ENCODE data around the gene COL28A1. TPM values are rescaled to one million over a fixed set of nuclear protein-coding genes. Genes with fewer than 3 reads are reported as not detected.

The COL28A1 gene
- total RNA-seq, 1 experiment from 2014 or later: 7.3 TPM

GRCh38 chr7:7427363-7427762 lies 108.3 kb downstream of the COL28A1 start:
- no peaks in the 10 kb centered on the region for H3K4me1 Mint-ChIP-seq (ENCODE audit: low read depth, unreplicated experiment)
- no peak overlapping the region for H3K4me3 Mint-ChIP-seq (ENCODE audit: unreplicated experiment)
- Histone ChIP-seq H3K4me1 (no peaks in the 10 kb centered on the region), H3K4me3 (ENCODE audit: low read depth, low read length) (no peak overlapping the region), H3K27me3 (replicated peaks; ENCODE audit: control insufficient read depth, insufficient read depth, low read length) (no peaks in the 10 kb centered on the region), H3K36me3 (ENCODE audit: control insufficient read depth, insufficient read depth, low read length) (no peaks in the 10 kb centered on the region), H3K9me3 (no peaks in the 10 kb centered on the region)
- DNase-seq: no peak
- H3K27ac Mint-ChIP-seq (ENCODE audit: unreplicated experiment): no peak overlapping the region
- BruUV-seq (replicated peaks): no TSS peak
- ChIA-PET CTCF (no interaction called here), POLR2A (no interaction called here)
- no peaks in the 10 kb centered on the region for H3K27me3 Mint-ChIP-seq (ENCODE audit: insufficient read depth, unreplicated experiment)
- no peaks in the 10 kb centered on the region for H3K36me3 Mint-ChIP-seq (ENCODE audit: insufficient read depth, unreplicated experiment)
- no peaks in the 10 kb centered on the region for H3K9me3 Mint-ChIP-seq (ENCODE audit: unreplicated experiment)
- intact Hi-C loops (cut with micrococcal nuclease; ENCODE audit: unreplicated experiment): no loop called here
- TF ChIP-seq CTCF (IDR thresholded peaks at IDR 0.05; ENCODE audit: insufficient read depth in 1 of 2, low read depth in 1 of 2, low read length in 1 of 2, severe bottlenecking in 1 of 2, unreplicated experiment in 1 of 2): no peak

- no TSS peak for BruUV-seq (replicated peaks)
- H3K27ac Mint-ChIP-seq (ENCODE audit: unreplicated experiment): no peak overlapping the region
- intact Hi-C loops (cut with micrococcal nuclease; ENCODE audit: unreplicated experiment): no loop called here
Measured at GRCh38 chr7:7426676-7427075, 109.0 kb downstream of the COL28A1 start.

GRCh38 chr7:7425321-7425720 lies 110.4 kb downstream of the COL28A1 start:
- Mint-ChIP-seq H3K27me3 (ENCODE audit: insufficient read depth, unreplicated experiment) (no peaks in the 10 kb centered on the region), H3K4me1 (ENCODE audit: low read depth, unreplicated experiment) (no peaks in the 10 kb centered on the region), H3K27ac (ENCODE audit: unreplicated experiment) (no peak overlapping the region), H3K36me3 (ENCODE audit: insufficient read depth, unreplicated experiment) (no peaks in the 10 kb centered on the region), H3K4me3 (ENCODE audit: unreplicated experiment) (no peak overlapping the region), H3K9me3 (ENCODE audit: unreplicated experiment) (no peaks in the 10 kb centered on the region)
- DNase-seq: no peak
- no peak for TF ChIP-seq CTCF (IDR thresholded peaks at IDR 0.05; ENCODE audit: insufficient read depth in 1 of 2, low read depth in 1 of 2, low read length in 1 of 2, severe bottlenecking in 1 of 2, unreplicated experiment in 1 of 2)
- POLR2A ChIA-PET: no interaction called here
- CTCF ChIA-PET: no interaction called here
- Histone ChIP-seq H3K9me3 (no peaks in the 10 kb centered on the region), H3K4me3 (ENCODE audit: low read depth, low read length) (no peak overlapping the region), H3K36me3 (ENCODE audit: control insufficient read depth, insufficient read depth, low read length) (no peaks in the 10 kb centered on the region), H3K27me3 (replicated peaks; ENCODE audit: control insufficient read depth, insufficient read depth, low read length) (no peaks in the 10 kb centered on the region), H3K4me1 (no peaks in the 10 kb centered on the region)
- BruUV-seq (replicated peaks): no TSS peak
- intact Hi-C loops (cut with micrococcal nuclease; ENCODE audit: unreplicated experiment): loop anchor here (2.0 kb wide), 2 partner anchors 321 to 871 kb away; no protein-coding TSS in a partner anchor

More at GRCh38 chr7:7426676-7427075, 109.0 kb downstream of the COL28A1 start:
- H3K9me3 ChIP-seq: no peaks in the 10 kb centered on the region
- DNase-seq: no peak
- Mint-ChIP-seq H3K36me3 (ENCODE audit: insufficient read depth, unreplicated experiment) (no peaks in the 10 kb centered on the region), H3K9me3 (ENCODE audit: unreplicated experiment) (no peaks in the 10 kb centered on the region), H3K4me3 (ENCODE audit: unreplicated experiment) (no peak overlapping the region), H3K4me1 (ENCODE audit: low read depth, unreplicated experiment) (no peaks in the 10 kb centered on the region), H3K27me3 (ENCODE audit: insufficient read depth, unreplicated experiment) (no peaks in the 10 kb centered on the region)
- CTCF ChIA-PET: no interaction called here
- POLR2A ChIA-PET: no interaction called here
- H3K27me3 ChIP-seq (replicated peaks; ENCODE audit: control insufficient read depth, insufficient read depth, low read length): no peaks in the 10 kb centered on the region
- H3K4me1 ChIP-seq: no peaks in the 10 kb centered on the region
- no peak overlapping the region for H3K4me3 ChIP-seq (ENCODE audit: low read depth, low read length)
- H3K36me3 ChIP-seq (ENCODE audit: control insufficient read depth, insufficient read depth, low read length): no peaks in the 10 kb centered on the region
- TF ChIP-seq CTCF (IDR thresholded peaks at IDR 0.05; ENCODE audit: insufficient read depth in 1 of 2, low read depth in 1 of 2, low read length in 1 of 2, severe bottlenecking in 1 of 2, unreplicated experiment in 1 of 2): no peak
